Liver (tissue), 9 donors: ENCODE data around the gene ASPSCR1. TPM values are rescaled to one million over a fixed set of nuclear protein-coding genes. Genes with fewer than 3 reads are reported as not detected.

Experiments used
- DNase-seq: peaks from one replicate; pipeline ENCODE4 v3.0.0-alpha.2; 2017; ENCODE audit warnings: low spot score
- H3K27ac ChIP-seq, 2 donors: one replicate each; pipeline ENCODE4 v1.7.0; 2013; ENCODE audit warnings: inconsistent platforms in 2 of 2, low read length in 2 of 2, control low read depth in 1 of 2, low read depth in 1 of 2, mild to moderate bottlenecking in 1 of 2
- H3K27me3 ChIP-seq, 4 donors: one replicate each; pipeline versions ENCODE4 v1.6.1 to v1.7.0; 2013; ENCODE audit warnings: low read length in 3 of 4, inconsistent platforms in 1 of 4, mild to moderate bottlenecking in 1 of 4, moderate library complexity in 1 of 4; ENCODE audit not compliant: control insufficient read depth in 4 of 4, insufficient read depth in 4 of 4
- H3K36me3 ChIP-seq, 4 donors: one replicate each; pipeline versions ENCODE4 v1.6.1 to v1.7.0; 2013; ENCODE audit warnings: low read length in 3 of 4, mild to moderate bottlenecking in 3 of 4, low read depth in 1 of 4, moderate library complexity in 1 of 4; ENCODE audit not compliant: control insufficient read depth in 4 of 4, insufficient read depth in 3 of 4
- H3K4me1 ChIP-seq, 4 donors: one replicate each; pipeline versions ENCODE4 v1.6.1 to v1.7.0; 2013; ENCODE audit warnings: low read length in 3 of 4, mild to moderate bottlenecking in 3 of 4, moderate library complexity in 1 of 4; ENCODE audit not compliant: control insufficient read depth in 4 of 4, insufficient read depth in 4 of 4
- H3K4me3 ChIP-seq, 3 donors: one replicate each; pipeline versions ENCODE4 v1.6.1 to v1.7.0; 2013; ENCODE audit warnings: low read length in 3 of 3, control low read depth in 1 of 3, low read depth in 1 of 3, mild to moderate bottlenecking in 1 of 3
- H3K9ac ChIP-seq, 2 donors: one replicate each; pipeline ENCODE4 v1.7.0; 2013; ENCODE audit warnings: low read length in 2 of 2, mild to moderate bottlenecking in 2 of 2, moderate library complexity in 2 of 2, control low read depth in 1 of 2, low read depth in 1 of 2
- H3K9me3 ChIP-seq, 4 donors: one replicate each; pipeline versions ENCODE4 v1.6.1 to v1.7.0; 2013; ENCODE audit warnings: low read length in 3 of 4; ENCODE audit not compliant: control insufficient read depth in 4 of 4
- ATF3 ChIP-seq: IDR thresholded peaks from 2 replicates; pipeline ENCODE4 v1.6.1; 2016; ENCODE audit warnings: antibody characterized with exemption
- EGR1 ChIP-seq, 2 donors: IDR thresholded peaks; 2 replicates each; pipeline ENCODE4 v1.6.1; 2016 to 2018; ENCODE audit warnings: antibody characterized with exemption in 2 of 2, low read depth in 2 of 2
- FOXA1 ChIP-seq: IDR thresholded peaks from 2 replicates; pipeline ENCODE4 v1.6.1; 2016; ENCODE audit warnings: antibody characterized with exemption
- FOXA2 ChIP-seq: IDR thresholded peaks from 2 replicates; pipeline ENCODE4 v1.6.1; 2016; ENCODE audit warnings: antibody characterized with exemption
- GABPA ChIP-seq, 2 donors: IDR thresholded peaks in 1 of 2; conservative IDR thresholded peaks in 1 of 2; 2 replicates each; pipeline ENCODE4 v1.6.1; 2016; ENCODE audit warnings: antibody characterized with exemption in 2 of 2, mild to moderate bottlenecking in 1 of 2, moderate library complexity in 1 of 2
- HNF4A ChIP-seq, 2 donors: conservative IDR thresholded peaks; 2 replicates each; pipeline ENCODE4 v1.6.1; 2016; ENCODE audit warnings: antibody characterized with exemption in 2 of 2, mild to moderate bottlenecking in 2 of 2
- HNF4G ChIP-seq: IDR thresholded peaks from 2 replicates; pipeline ENCODE4 v1.6.1; 2016; ENCODE audit warnings: antibody characterized with exemption
- JUND ChIP-seq, 2 donors: IDR thresholded peaks; 2 replicates each; pipeline ENCODE4 v1.6.1; 2016; ENCODE audit warnings: antibody characterized with exemption in 2 of 2
- MAX ChIP-seq: IDR thresholded peaks from 2 replicates; pipeline ENCODE4 v1.6.1; 2016; ENCODE audit warnings: antibody characterized with exemption
- NR2F2 ChIP-seq: IDR thresholded peaks from 2 replicates; pipeline ENCODE4 v1.6.1; 2016; ENCODE audit warnings: antibody characterized with exemption
- RAD21 ChIP-seq, 2 donors: IDR thresholded peaks; 2 replicates each; pipeline ENCODE4 v1.6.1; 2016; ENCODE audit warnings: antibody characterized with exemption in 2 of 2, mild to moderate bottlenecking in 2 of 2
- REST ChIP-seq: IDR thresholded peaks from 2 replicates; pipeline ENCODE4 v1.6.1; 2016; ENCODE audit warnings: antibody characterized with exemption, mild to moderate bottlenecking
- RXRA ChIP-seq, 2 donors: IDR thresholded peaks; 2 replicates each; pipeline ENCODE4 v1.6.1; 2017 to 2018; ENCODE audit warnings: antibody characterized with exemption in 2 of 2, mild to moderate bottlenecking in 1 of 2
- SP1 ChIP-seq: IDR thresholded peaks from 2 replicates; pipeline ENCODE4 v1.6.1; 2018; ENCODE audit warnings: antibody characterized with exemption, mild to moderate bottlenecking
- TAF1 ChIP-seq: conservative IDR thresholded peaks from 2 replicates; pipeline ENCODE4 v1.6.1; 2016; ENCODE audit warnings: antibody characterized with exemption, mild to moderate bottlenecking
- YY1 ChIP-seq: IDR thresholded peaks from 2 replicates; pipeline ENCODE4 v1.6.1; 2016; ENCODE audit warnings: antibody characterized with exemption, mild to moderate bottlenecking
- ZBTB33 ChIP-seq: IDR thresholded peaks from 2 replicates; pipeline ENCODE4 v1.6.1; 2016; ENCODE audit warnings: antibody characterized with exemption
- WGBS: extraction: QIAGEN DNeasy Blood & Tissue Kit; methylation state at CpG from one replicate; pipeline ENCODE4 v1.1.7; 2013; 5-methylcytosine and 5-hydroxymethylcytosine counted together
- polyA plus RNA-seq, 2 donors: library from polyadenylated mRNA; stranded (reverse) in 1 of 2; unstranded in 1 of 2; fragments of 200-250 nt in 1 of 2; fragments of >200 nt in 1 of 2; fragmentation: Nextera tagmentation in 1 of 2; extraction: Ambion mirVana in 1 of 2; gene quantifications; one replicate each; pipeline versions ENCODE4 v1.2.1 to v1.2.3, GENCODE V29; 2013 to 2015
- total RNA-seq, 2 donors: library from RNA; depleted of rRNA; stranded (reverse); fragments of >200 nt; gene quantifications; one replicate each; pipeline ENCODE4 v1.2.3, GENCODE V29; 2014
- TF ChIP-seq, protein P1 (sequence below): fragments of 150-350 bp; IDR thresholded peaks from 2 replicates; pipeline ENCODE4 v1.5.1; 2017; ENCODE audit warnings: improper control_type of control experiment, low read depth, low read length; ENCODE audit not compliant: missing input control
- donor health status: healthy.
- donor health status: healthy.
- donor health status: healthy.
- donor health status: healthy.
- donor health status: healthy.

Gene ASPSCR1
- total and polyA plus RNA-seq, 4 donors = 17.8 to 26.2 (median 20.4) TPM

DNA sequence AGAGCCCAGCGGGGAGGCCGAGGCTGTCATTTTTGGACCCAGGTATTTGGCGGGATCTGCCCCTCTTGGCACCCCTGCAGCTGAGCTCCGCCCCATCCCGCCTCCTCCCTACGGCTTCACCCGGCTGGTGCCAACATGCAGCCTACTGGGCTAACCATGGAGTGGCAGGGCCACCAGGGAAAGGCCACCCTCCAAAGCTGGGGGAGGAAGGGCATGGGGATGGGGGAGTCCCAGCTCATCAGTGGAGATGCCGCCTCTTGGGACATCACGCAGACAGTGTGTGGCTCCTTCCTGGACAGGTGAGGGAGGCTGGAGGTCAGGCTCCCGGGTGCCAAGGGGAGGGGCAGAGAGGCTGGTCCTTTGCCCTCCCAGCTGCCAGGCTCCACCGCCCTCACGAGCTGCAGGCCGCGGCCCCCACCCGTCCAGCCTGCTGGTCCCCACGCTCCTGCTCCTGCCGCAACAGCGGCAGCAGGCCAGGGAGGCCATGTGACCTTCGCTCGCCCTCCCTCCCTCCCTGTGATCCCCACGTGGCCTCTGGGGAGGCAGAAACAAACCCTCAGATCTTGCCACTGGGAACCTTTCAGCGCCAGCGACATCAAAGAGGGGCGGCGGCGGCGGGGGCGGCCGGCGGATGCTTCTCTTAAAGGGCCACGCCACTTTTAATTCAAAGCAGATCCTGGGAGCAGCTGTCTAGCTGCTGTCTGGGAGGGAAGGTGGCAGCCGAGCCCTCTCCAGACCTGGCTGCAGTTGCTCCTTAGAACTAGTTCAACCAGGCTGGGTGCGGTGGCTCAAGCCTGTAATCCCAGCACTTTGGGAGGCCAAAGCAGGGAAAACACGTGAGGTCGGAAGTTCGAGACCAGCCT lies 9.7 kb upstream of the ASPSCR1 start (continued):
- TF ChIP-seq REST (no peak), MAX (peak; percentile 94), RAD21 (IDR thresholded peaks at IDR 0.05) (peak in 1 of 2 donors; percentile 27)

- Histone ChIP-seq H3K27ac (peak overlapping the region in 1 of 2 donors; percentile 58), H3K9me3 (peaks cover 0 to under 1% (median 0%) of the 10 kb centered on the region in 4 donors), H3K4me3 (no peak overlapping the region), H3K27me3 (no peaks in the 10 kb centered on the region), H3K9ac (no peak overlapping the region), H3K36me3 (no peaks in the 10 kb centered on the region), H3K4me1 (peaks cover 8 to 33% (median 18%) of the 10 kb centered on the region in 4 donors)
- DNase-seq = no peak
- no peak for TF ChIP-seq SP1
- TF ChIP-seq RAD21 (IDR thresholded peaks at IDR 0.05) = no peak
- TF ChIP-seq YY1 = no peak
- TF ChIP-seq FOXA2 = no peak
- no peak for TF ChIP-seq HNF4A (conservative IDR thresholded peaks at IDR 0.05)
- TF ChIP-seq JUND (IDR thresholded peaks at IDR 0.05) = no peak
- no peak for TF ChIP-seq HNF4G
- TF ChIP-seq, protein P1, sequence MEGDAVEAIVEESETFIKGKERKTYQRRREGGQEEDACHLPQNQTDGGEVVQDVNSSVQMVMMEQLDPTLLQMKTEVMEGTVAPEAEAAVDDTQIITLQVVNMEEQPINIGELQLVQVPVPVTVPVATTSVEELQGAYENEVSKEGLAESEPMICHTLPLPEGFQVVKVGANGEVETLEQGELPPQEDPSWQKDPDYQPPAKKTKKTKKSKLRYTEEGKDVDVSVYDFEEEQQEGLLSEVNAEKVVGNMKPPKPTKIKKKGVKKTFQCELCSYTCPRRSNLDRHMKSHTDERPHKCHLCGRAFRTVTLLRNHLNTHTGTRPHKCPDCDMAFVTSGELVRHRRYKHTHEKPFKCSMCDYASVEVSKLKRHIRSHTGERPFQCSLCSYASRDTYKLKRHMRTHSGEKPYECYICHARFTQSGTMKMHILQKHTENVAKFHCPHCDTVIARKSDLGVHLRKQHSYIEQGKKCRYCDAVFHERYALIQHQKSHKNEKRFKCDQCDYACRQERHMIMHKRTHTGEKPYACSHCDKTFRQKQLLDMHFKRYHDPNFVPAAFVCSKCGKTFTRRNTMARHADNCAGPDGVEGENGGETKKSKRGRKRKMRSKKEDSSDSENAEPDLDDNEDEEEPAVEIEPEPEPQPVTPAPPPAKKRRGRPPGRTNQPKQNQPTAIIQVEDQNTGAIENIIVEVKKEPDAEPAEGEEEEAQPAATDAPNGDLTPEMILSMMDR = no peak
- no peak for TF ChIP-seq FOXA1
- no peak for TF ChIP-seq TAF1
- TF ChIP-seq ATF3 = no peak
- TF ChIP-seq REST = no peak
- TF ChIP-seq EGR1 (IDR thresholded peaks at IDR 0.05; ENCODE audit: low read depth in 2 of 2) = no peak
- no peak for TF ChIP-seq NR2F2
- TF ChIP-seq GABPA (IDR thresholded peaks at IDR 0.05 in 1 of 2, conservative IDR thresholded peaks at IDR 0.05 in 1 of 2) = no peak
- TF ChIP-seq RXRA (IDR thresholded peaks at IDR 0.05) = no peak
- TF ChIP-seq ZBTB33 = no peak
- no peak for TF ChIP-seq MAX
- 74% methylated on average over 7 of the region's 7 CpGs for WGBS
Observed at GRCh38 chr17:81968396-81968745, 9.1 kb upstream of the ASPSCR1 start.
